ENCODE measurements around the gene CCDC150. TPM values are rescaled to one million over a fixed set of nuclear protein-coding genes. Genes with fewer than 3 reads are reported as not detected.

Gene CCDC150
- total RNA-seq (2014; rRNA removed; shearing (Covaris generic)) = 11.7 and 13.6 TPM in 2 replicates

DNA sequence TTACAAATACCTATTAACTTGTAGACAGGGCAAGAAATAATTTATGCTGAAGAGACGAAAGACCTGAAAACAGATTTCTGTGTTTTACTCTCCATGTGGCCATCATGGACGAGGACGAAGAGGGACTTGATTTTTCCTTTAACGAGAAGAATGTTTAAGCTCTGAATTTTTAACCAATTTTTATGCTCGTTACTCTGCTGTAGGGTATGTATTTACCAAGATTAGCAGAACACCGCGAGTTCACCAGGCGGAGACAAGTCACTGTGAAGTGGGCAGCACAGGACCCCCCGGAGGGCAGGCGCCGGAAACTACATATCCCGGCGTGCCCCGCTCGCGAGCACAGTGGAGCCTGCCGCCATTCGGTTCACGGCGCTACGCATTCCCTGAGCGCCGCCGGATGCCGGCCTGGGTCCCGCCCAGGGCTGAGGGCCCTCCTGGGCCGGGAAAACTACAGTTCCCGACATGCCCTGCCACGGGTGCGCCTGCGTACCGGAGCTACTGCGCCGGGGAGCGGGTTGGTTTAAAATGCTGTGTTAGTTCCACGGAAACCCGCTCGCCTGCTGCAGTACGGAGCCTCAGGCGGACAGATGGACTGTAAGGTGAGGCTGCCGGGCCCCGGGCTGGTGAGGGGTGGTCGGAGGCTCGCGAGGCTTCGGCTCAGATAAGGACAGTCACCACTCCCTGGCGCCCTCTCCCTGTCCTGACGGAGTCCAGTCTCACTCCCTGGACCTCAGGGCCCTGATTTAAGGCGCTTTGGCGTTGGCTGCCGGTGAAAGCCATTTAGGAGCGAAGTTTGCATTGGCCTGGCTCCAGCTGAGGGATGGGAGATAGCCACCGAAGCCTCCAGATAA, at the start of gene CCDC150:
CCDC150 (plus strand) TSS at position 536 of the 851 bp plus-strand sequence; CDS start at position 588, 52 bp downstream.
- DNase-seq (ENCODE audit: low read depth) = peak; percentile 95

DNA sequence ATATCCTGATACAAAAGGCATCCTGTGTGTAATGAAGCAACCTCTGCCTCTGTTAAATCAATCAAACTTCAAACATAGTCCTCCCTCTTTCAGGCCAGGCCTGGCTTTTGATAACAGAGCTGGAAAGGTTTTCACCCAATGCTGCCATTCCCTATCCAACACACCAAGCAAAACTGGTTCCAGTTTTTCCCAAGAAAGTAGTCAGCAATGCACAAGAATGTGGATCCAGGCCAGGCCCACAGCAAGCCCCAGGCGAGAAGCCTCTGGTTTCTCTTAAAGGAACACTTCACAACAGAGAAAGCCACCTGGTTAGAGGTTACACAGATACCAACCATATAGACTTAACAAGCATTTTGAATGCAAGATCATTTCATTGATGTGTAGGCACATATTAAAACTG, 49.2 kb upstream of the CCDC150 start:
- DNase-seq (ENCODE audit: low read depth) = peak; percentile 87

DNA sequence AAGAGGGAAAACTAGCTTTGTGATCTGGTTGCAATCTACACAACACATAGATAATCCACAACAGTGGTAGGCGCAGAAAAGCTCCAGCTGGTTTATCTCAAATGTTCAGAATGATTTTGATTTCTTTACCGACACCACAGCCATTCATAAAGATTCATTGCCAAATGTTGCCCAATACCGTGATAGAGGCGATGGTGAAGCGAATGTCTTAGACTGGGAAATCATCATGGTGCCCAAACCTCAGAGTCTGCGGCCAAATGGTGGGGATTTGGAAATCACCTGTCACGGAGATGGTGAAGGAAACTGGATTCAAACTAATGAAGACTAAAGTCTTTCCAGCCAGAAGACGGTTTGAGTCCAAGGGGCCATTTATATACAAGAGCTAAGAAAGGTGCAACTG, 48.5 kb upstream of the CCDC150 start:
- DNase-seq (ENCODE audit: low read depth) = peak; percentile 50

DNA sequence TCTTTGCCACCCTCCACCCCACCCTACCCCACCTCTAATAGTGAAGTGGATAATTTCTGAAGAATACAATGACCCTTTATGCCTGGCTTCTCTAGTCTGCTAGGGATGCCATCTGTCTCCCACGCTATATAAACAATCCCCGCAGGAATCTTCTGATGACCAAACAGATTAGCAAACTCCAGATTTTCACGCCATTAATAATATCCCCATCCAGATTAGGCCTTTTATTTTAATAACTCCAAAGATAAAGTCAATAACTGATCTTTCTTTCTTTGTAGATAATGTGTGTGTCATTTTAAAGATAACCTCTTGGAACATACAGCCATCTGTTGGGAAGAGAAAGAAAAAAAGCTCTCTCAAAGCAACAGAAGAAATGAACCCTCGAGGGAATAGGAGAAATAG, 47.9 kb upstream of the CCDC150 start:
- peak; percentile 63 for DNase-seq (ENCODE audit: low read depth)

DNA sequence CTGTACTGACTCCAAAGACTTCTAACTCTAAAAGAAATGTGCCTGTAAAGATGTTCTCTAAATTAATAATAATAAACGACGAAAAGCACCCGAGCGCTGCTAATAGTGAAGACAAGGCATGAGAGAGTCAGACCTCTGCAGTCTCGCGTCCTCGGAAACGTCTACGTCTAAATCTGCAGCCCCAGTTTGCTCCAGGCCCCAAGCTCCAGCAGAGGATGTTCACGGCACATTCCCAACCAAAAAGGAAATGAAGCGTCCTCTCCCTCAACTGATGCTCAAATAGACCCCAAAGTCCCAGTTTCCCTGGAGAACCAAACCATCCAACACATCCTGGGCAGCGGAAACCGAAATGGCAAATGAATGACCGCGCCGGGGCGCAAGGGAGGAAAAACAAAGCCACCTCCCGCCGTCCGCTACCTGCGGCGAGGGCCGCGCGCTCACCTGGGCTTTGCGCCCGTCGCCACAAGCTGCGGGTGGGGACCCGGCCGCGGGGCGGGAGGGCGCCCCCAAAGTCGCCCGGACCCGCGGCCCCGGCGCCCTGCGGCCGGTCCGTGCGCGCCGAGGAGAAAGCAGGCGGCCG, 47.1 kb upstream of the CCDC150 start:
- DNase-seq (ENCODE audit: low read depth) = peak; percentile 66

DNA sequence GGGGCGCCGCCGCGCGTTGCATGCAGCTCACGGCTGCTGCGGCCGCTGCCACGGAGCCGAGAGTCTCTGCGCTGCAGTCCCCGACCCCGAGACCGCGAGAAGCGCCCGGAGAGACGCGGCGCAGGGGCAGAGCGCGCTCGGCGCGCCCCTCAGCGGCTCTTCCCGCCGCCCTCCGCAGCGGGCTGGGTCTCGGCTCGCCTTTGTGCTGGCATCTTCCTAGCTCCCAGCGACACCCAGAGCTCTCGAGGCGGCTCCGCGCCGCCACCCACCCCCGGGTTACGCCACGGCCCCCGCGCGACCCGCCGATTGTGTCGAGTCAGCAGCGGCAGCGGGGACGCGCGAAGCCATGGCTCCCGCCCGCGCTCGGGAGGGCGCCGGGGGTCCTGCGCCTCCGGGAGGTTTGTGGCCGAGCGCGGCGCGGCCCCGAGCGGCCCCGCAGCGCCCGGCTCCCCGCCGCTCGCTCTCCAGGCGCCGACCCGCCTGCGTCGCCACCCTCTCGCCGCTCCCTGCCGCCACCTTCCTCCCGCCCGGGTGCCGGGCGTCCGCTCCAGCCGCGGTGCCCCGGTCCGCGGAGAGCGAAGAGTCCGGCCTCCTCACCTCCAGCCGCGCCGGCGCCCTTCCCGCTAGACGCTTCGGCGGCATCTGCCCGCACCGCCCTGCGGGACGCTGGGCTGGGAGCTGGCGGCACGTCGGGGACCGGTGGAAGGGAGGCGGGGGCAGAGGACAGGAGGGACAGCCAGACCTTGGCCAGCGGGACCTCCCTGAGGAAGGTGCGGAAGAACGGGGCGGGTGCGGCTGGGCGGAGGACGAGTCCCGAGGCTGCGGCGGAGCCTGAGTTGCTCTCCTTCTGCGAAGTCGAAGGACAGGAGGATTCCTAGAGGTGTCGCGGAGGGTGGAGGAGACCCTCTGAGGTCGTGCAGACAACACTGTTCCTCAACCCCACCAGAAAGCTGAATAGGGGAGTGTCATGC, 46.3 kb upstream of the CCDC150 start, which contains the start of gene HECW2:
HECW2 (minus strand) TSS at position 644 of the 971 bp plus-strand sequence.
- peak; percentile 71 for DNase-seq (ENCODE audit: low read depth)

DNA sequence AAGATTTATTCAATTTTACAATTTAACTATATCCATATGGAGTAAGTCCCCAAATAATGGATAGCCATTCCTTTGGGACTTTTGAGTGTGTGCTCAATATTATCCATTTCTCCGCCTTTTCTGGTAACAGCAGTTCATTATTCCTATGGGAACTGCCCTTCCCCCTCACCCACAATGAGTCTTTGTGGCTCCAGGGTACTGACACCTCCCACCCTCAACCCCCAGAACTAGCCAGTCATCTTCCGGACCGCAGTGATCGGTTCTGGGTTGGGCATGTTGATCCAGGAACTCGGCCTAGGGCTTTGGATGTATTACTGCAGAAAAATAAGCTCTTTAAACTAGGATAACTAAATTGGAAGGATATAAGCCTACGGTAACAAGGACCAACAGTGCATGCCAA, 45.4 kb upstream of the CCDC150 start:
- peak; percentile 73 for DNase-seq (ENCODE audit: low read depth)

DNA sequence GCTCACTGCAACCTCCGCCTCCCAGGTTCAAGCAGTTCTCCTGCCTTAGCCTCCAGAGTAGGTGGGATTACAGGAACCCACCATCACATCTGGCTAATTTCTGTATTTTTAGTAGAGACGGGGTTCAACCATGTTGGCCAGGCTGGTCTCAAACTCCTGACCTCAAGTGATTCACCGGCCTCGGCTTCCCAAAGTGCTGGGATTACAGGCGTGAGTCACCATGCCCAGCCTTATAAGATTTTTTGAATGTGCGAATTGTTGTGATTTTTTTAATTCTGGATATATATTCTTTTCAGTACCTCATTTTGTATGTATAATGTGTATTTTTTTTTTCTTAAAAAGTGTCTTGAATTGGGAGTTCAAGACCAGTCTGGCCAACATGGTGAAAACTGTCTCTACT, 42.0 kb upstream of the CCDC150 start:
- DNase-seq (ENCODE audit: low read depth) = peak; percentile 55

DNA sequence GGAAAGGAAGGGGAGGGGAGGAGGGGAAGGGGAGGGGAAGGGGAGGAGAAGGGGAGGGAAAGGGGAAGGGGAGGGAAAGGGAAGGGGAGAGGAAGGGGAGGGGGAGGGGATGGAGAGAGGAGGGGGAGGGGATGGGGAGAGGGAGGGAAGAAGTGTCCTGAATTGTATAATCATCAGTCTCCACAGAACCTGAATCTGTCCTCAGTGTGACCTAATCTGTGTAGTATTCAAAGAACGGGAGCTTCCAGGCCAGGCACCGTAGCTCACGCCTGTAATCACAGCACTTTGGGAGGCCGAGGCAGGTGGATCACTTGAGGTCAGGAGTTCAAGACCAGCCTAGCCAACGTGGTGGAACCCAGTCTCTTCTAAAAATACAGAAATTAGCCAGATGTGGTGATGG, 41.1 kb upstream of the CCDC150 start:
- no peak for DNase-seq (ENCODE audit: low read depth)

DNA sequence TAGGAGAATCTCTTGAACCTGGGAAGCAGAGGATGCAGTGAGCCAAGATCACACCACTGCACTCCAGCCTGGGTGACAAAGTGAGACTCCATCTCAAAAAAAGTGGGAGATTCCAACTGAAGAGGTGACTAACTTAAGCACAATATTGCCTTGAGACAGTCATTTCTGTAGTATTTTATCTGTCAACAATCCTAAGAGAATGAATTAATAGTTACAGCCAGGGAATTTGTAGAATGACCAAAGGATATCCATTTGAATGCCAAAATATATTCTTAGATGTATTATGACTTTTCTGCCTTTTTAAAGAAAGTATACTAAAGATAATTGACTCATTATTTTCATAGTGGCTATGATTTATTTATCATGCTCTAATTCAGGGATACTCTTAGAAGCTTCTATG, 40.7 kb upstream of the CCDC150 start:
- DNase-seq (ENCODE audit: low read depth) = no peak

DNA sequence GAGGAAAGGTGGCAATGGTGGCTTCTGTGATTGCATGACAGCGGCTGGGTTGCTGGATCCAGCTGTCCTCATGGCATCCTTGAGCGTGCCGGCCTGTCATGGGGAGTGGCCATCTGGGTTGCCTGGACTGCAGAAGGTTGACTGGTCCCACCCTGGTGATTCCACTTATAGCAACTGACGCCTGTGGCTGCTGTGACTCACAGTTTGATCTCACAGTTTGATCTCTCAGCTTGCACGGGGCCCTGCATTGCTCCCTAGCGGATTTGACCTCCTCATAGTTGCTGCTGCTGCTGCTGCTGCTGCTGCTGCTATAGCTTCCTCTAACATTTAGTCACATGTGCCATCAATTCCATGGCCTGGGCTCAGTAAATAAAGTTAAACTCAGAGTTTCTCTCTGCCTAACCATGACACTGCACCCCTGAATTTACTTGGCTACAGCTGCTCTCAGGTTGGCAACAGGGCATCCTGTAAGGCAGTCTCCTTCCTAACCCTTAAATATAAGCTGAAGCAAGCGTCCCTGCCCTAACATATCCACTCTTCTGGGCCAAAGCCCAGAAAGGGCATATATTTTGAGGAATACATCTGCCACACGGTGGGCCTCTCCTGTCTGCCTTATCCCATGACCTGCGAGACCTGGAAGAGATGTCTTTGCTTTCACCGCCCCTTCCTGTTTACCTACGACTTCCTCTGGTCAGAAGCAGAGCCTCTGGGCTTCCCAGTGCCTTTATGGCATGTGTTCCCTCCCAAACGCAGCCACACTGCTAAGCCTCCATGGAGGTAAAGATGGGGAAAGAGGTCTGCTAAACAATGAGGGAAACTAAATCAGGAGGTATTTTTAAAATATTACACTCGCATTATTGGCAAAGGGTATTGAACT, 37.8 kb upstream of the CCDC150 start:
- DNase-seq (ENCODE audit: low read depth) = peak; percentile 100

DNA sequence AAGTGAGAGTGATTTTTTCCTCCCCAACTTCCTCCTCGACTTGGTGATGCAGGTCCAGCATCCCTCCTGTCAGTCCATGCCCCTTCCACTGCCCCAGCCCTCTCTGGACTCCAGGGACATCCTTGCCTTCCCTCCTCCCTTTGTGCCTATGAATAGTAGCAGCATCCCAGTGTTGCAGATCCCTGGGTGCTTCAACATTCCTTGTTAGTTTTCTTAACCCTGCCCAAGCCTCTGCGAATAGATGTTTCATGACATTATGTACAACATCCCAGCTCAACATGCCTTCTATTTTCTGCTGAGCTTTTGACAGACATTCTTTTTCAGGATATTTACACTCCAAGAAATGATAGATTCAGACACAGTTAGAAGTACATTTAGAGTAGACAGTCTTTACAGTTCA, 35.3 kb upstream of the CCDC150 start:
- DNase-seq (ENCODE audit: low read depth) = no peak

DNA sequence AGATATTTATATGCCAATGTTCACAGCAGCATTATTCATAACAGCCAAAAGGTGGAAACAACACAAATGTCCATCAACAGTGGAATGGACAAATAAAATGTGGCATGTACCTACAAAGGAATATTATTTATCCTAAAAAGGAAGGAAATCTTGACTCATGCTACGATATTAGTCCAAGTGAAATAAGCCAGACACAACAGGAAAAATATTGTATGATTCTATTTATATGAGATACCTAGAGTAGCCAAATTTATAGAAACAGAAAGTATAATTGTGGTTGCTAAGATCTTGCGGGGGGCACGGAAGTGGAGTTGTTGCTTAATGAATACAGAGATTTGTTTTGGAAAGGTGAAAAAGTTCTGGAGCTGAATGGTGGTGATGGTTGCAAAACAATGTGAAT, 33.0 kb upstream of the CCDC150 start:
- no peak for DNase-seq (ENCODE audit: low read depth)

DNA sequence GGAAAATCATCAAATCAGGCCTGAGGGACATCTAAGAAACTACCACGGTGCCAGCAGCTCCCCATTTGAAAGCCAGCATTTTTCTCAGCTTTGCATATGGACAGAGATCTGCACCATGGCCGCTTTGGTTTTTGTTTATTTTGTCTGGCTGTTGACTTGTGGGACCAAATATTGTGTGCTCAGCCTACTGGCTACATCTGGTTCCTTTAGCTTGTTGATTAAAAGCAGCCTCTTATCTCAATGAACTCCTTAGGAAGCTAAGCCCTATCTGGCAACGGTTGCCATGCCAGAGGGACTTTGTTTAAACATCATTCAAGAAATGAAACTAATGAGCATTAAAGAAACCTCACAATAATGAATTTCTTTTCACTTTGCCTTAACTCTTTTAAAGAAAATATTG, 32.4 kb upstream of the CCDC150 start:
- peak; percentile 84 for DNase-seq (ENCODE audit: low read depth)

DNA sequence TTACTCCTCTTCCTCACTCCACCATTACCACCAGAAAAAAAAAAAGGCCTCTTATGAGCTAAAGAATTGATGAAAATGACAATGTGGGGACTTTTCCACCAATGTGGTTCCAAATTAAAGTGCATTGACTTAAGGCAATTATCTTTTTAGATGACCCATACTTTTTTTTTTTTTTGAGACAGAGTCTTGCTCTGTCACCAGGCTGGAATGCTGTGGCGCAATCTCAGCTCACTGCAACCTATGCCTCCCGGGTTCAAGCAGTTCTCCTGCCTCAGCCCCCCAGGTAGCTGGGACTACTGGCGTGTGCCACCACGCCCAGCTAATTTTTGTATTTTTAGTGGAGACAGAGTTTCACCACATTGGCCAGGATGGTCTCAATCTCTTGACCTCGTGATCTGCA, 31.6 kb upstream of the CCDC150 start:
- DNase-seq (ENCODE audit: low read depth) = peak; percentile 85

DNA sequence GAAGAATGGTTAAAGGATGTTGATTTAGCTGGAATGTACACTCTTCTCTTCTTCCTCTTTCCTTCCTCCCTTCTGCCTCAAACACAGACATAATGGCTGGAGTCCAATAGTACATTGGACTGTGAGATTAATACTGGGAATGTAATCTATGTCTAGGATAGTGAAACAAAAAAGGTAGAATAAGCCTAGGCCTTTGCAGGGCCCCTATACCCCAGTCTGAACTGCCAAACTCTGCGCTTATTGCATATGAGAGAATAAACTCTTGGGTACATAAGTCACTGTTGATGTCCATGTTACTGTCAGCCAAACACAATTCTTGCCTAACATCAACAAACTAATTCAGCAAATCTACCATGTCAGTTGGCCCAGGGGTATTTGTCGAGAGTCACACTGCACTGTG, 29.7 kb upstream of the CCDC150 start:
- DNase-seq (ENCODE audit: low read depth) = no peak

DNA sequence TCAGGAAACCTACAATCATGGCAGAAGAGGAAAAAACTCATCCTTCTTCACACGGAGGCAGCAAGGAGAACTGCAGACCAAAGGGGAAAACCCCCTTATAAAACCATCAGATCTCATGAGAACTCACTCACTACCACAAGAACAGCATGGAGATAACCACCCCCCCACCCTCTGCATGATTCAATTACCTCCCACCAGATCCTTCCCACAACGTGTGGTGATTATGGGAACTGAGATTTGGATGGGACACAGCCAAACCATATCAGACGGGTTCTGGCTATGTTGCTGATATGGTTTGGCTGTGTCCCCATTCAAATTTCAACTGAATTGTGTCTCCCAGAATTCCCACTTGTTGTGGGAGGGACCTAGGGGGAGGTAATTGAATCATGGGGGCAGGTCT, 28.7 kb upstream of the CCDC150 start:
- DNase-seq (ENCODE audit: low read depth) = peak; percentile 64

DNA sequence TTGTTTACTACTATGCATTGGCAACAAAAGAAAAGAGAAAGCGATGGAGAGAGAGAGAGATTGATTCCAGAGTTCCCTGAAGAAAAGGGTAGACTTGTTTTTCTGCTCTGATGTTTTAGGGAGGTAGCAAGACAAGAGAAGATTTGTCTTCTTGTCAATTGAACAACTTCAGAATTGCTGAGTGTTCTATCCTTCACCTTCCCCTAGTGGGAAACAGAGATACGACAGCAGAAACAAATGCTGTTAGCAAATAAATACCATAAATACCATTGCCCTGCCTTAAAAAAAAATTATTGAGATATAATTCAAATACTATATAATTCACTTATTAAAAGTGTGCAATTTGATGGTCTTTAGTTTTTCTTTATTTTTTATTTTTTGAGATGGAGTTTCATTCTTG, 26.2 kb upstream of the CCDC150 start:
- no peak for DNase-seq (ENCODE audit: low read depth)

DNA sequence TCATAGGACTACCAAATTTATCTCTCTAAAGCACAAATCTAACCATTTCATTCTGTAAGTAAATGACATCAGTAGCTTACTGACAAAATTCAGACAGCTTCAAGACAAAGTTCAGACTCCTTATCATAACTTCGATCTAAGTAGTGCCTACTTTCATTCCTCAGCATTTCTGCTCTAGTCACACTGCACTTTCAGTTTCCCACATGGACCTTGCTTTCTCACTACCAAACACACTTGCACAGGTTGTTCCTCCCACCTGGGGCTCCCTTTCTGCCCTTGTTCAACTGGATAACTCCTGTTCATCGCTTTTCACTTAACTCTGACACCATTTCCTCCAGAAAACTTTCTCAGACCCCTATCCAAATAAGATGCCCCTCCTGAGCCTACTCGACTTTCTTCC, 22.1 kb upstream of the CCDC150 start:
- no peak for DNase-seq (ENCODE audit: low read depth)

DNA sequence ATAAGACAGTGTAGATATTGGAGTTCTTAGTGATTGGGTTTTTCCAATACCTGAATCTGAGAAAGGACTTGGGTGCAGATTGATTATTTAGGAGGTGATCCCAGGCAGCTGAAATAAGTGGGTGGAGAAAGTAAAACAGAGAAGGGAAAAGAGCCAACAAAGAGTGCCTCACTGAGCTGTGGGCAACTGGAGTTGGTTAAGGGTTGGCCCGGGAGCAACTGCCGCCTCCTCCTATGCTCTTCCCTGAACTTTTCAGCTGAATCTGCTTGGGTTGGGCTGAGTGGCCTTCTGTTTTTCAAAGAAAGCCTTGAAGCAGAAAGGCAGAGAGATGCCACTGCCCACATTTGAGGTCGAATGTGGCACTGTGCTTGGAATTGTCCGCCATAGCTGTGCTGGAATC, 20.9 kb upstream of the CCDC150 start:
- DNase-seq (ENCODE audit: low read depth) = no peak

DNA sequence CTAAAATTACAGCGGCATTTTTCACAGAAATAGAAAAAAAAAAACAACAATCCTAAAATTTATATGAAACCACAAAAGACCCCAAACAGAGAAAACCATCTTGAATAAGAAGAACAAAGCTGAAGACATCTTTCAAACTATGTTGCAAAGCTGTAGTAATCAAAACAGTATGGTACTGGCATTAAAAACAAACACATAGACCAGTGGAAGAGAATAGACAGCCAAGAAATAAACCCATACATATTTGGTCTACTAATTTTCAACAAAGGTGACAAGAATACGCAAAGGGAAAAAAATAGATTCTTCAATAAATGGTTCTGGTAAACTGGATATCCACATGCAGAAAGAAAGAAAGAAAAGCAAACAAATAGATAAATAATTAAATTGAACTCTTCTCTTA, 9.0 kb upstream of the CCDC150 start:
- DNase-seq (ENCODE audit: low read depth) = no peak
